SK-N-MC (cell line): Measurements from ENCODE around the gene CTAGE6.
"Not testable (repeated sequence)": the region's sequence is repeated elsewhere in the genome, so short reads cannot be mapped to it uniquely, and the experiment has no call there.

Experiments
- DNase-seq: peaks from one replicate; pipeline ENCODE4 v3.0.0-alpha.2; 2011; ENCODE audit warnings: low read depth, low spot score
- H3K27ac ChIP-seq: fragments of 200-600 bp; sonication (generic); 2 replicates; pipeline ENCODE4 v1.5.1; 2016; ENCODE audit warnings: mixed run types
- H3K36me3 ChIP-seq: fragments of 200-600 bp; sonication (generic); 2 replicates; pipeline ENCODE4 v1.6.1; 2017; ENCODE audit warnings: antibody characterized with exemption, low read length, mixed read lengths; ENCODE audit not compliant: insufficient read depth
- H3K4me3 ChIP-seq: fragments of 200-600 bp; sonication (generic); 2 replicates; pipeline ENCODE4 v1.5.1; 2016
- H3K9ac ChIP-seq: fragments of 200-600 bp; sonication (generic); 2 replicates; pipeline ENCODE4 v1.8.0; 2017; ENCODE audit warnings: mixed run types, mixed read lengths; ENCODE audit not compliant: insufficient read length
- H3K9me3 ChIP-seq: fragments of 200-600 bp; sonication (generic); 2 replicates; pipeline ENCODE4 v1.6.1; 2017; ENCODE audit warnings: low read depth, mild to moderate bottlenecking, antibody characterized with exemption, low read length, moderate library complexity, mixed read lengths

The CTAGE6 gene, protein sequence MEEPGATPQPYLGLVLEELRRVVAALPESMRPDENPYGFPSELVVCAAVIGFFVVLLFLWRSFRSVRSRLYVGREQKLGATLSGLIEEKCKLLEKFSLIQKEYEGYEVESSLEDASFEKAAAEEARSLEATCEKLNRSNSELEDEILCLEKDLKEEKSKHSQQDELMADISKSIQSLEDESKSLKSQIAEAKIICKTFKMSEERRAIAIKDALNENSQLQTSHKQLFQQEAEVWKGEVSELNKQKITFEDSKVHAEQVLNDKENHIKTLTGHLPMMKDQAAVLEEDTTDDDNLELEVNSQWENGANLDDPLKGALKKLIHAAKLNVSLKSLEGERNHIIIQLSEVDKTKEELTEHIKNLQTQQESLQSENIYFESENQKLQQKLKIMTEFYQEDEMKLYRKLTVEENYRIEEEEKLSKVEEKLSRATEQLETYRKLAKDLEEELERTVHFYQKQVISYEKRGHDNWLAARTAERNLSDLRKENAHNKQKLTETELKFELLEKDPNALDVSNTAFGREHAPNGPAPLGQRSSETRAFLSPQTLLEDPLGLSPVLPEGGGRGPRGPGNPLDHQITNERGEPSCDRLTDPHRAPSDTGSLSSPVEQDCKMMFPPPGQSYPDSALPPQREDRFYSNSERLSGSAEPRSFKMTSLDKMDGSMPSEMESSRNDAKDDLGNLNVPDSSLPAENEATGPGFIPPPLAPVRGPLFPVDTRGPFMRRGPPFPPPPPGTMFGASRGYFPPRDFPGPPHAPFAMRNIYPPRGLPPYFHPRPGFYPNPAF

DNA sequence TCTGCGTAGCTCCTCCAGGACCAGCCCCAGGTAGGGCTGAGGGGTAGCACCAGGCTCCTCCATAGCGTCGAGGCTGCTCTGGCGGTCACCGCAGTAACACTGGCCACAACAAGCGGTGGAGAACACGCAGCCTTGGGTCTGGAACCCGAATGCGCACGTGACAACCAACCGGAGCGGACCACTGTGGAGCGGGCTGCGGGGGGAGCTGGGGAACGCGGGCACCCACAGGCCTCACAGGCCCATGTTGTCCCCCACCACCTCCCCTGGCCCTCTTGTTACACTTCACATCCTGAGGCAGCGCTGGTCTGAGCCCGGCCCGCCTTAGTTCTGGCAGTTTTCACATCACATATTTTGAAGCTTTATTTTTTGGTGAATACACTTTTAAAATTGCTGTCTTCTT lies at the start of gene CTAGE6:
CTAGE6 (minus strand) TSS at position 101 of the 400 bp plus-strand sequence; CDS start at position 63, 38 bp downstream.
- DNase-seq, H3K36me3 ChIP-seq, H3K27ac ChIP-seq, H3K9ac ChIP-seq, H3K4me3 ChIP-seq, H3K9me3 ChIP-seq: not testable (repeated sequence)

DNA sequence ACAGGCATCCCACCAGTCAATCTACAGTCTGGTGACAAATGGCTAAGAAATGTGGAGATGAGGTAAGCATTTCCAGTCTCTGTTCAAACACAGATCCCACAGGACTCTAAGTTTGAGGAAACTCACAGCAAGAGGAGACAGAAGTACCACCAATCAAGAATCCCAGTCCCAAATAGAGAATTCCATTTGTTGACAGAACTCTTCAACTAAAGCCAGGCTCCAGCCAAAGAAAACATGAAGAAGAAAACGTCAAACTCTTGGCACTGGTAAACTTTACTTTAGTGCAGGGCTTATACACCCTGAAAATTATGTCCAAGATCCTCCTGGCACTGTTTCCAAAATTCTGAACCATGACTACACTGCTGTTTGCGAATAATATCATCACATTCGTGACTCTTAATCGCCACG lies 49.2 kb upstream of the CTAGE6 start:
- H3K9ac ChIP-seq, H3K27ac ChIP-seq, H3K36me3 ChIP-seq, H3K4me3 ChIP-seq, H3K9me3 ChIP-seq, DNase-seq: not testable (repeated sequence)

GRCh38 chr7:143797896-143798290 lies 40.4 kb upstream of the CTAGE6 start:
- not testable (repeated sequence) for H3K36me3 ChIP-seq, H3K4me3 ChIP-seq, H3K27ac ChIP-seq, H3K9me3 ChIP-seq, H3K9ac ChIP-seq, DNase-seq

GRCh38 chr7:143797119-143797895 lies 39.8 kb upstream of the CTAGE6 start:
- DNase-seq, H3K27ac ChIP-seq, H3K4me3 ChIP-seq, H3K9me3 ChIP-seq, H3K36me3 ChIP-seq, H3K9ac ChIP-seq: not testable (repeated sequence)

- H3K4me3 ChIP-seq, DNase-seq, H3K9ac ChIP-seq, H3K27ac ChIP-seq, H3K9me3 ChIP-seq, H3K36me3 ChIP-seq: not testable (repeated sequence)
Measured at GRCh38 chr7:143795653-143796052, 38.2 kb upstream of the CTAGE6 start.

DNA sequence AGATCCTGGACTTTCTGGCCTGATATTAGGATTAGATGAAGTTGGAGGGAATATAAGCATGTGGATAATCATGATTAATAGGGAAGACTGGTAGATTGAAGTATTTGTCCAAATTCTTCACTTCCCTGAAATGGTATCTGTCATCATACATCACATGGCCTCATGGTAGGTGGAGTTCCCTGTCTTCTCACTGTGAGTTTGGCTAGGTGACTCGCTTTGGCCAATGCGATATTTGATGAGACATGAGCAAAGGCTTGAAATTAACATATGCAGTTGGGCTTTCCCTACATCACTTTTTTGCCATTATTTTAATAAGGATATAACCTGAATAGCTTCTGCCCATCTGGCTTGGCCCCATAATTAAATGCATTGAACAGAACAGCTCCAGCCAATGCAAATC lies 35.1 kb upstream of the CTAGE6 start:
- not testable (repeated sequence) for H3K9me3 ChIP-seq, H3K36me3 ChIP-seq, H3K4me3 ChIP-seq, H3K9ac ChIP-seq, H3K27ac ChIP-seq, DNase-seq

GRCh38 chr7:143785415-143786182 lies 28.1 kb upstream of the CTAGE6 start:
- not testable (repeated sequence) for H3K9ac ChIP-seq, H3K4me3 ChIP-seq, H3K36me3 ChIP-seq, H3K27ac ChIP-seq, H3K9me3 ChIP-seq, DNase-seq

- not testable (repeated sequence) for H3K36me3 ChIP-seq, H3K27ac ChIP-seq, H3K9ac ChIP-seq, H3K4me3 ChIP-seq, H3K9me3 ChIP-seq, DNase-seq
Measured at GRCh38 chr7:143779591-143779990, 22.1 kb upstream of the CTAGE6 start.

- not testable (repeated sequence) for H3K9me3 ChIP-seq
Measured at GRCh38 chr7:143772738-143773468, 15.4 kb upstream of the CTAGE6 start.

DNA sequence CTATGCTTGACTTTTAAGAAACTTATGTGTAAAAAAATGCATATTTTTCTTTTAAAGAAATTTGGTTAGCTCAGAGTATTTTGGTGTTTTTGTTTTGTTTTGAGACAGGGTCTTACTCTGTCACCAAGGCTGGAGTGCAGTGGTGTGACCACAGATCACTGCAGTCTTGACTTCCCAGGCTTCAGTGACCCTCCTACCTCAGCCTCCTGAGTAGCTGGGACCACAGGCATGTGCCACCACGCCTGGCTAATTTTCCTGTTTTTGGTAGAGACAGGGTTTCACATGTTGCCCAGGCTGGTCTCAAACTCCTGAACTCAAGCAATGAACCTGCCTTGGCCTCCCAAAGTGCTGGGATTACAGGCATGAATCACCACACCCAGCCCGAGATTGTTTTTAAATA lies 10.0 kb upstream of the CTAGE6 start:
- not testable (repeated sequence) for H3K9ac ChIP-seq, DNase-seq, H3K27ac ChIP-seq, H3K36me3 ChIP-seq, H3K9me3 ChIP-seq, H3K4me3 ChIP-seq

More at GRCh38 chr7:143772738-143773468, 15.4 kb upstream of the CTAGE6 start:
- not testable (repeated sequence) for H3K36me3 ChIP-seq, H3K4me3 ChIP-seq, H3K27ac ChIP-seq, H3K9ac ChIP-seq, DNase-seq

DNA sequence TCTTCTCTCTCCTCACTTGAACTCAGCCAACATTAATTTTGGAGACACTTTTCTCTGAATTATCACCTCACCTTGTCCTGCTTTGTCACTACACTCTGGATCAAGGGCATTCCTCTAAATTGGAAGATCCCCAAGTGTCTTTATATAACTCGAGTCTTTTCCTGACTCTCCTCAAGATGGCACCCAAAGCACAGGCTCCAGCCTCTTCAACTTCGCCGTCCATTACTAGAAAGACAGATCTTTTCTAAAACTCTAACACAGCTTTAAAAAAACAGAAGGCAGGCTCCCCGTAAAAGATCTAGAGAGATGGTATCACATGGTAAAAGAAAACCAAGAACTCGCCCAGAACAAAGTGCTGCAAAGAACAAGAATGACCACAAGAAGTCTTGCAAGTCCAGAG lies 8.2 kb upstream of the CTAGE6 start:
- not testable (repeated sequence) for H3K27ac ChIP-seq, H3K4me3 ChIP-seq, H3K9ac ChIP-seq, H3K36me3 ChIP-seq, H3K9me3 ChIP-seq, DNase-seq

DNA sequence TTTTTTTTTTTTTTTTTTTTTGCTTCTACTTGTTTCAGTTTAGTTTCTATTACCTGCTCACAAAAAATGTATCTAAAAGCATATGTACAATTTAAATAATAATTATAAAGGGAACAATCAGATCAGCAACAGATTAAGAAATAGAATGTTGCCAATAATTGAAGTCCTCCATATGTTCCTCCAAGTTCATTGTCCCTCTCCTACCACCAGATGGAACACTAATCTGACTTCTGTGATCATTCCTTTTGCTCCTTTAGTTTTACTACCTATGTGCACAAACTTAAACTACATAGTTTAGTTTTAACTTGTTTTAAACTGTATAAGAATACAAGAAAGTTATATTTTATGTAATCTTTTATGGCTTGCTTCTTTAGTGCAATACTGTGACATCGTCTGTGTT lies 5.6 kb upstream of the CTAGE6 start:
- not testable (repeated sequence) for H3K4me3 ChIP-seq, H3K9ac ChIP-seq, DNase-seq, H3K27ac ChIP-seq, H3K9me3 ChIP-seq, H3K36me3 ChIP-seq

GRCh38 chr7:143745340-143745739 lies 12.2 kb downstream of the CTAGE6 start:
- H3K4me3 ChIP-seq, H3K9ac ChIP-seq, H3K36me3 ChIP-seq, DNase-seq, H3K9me3 ChIP-seq, H3K27ac ChIP-seq: not testable (repeated sequence)
